CD14-positive monocyte (primary cell): ENCODE measurements around the gene EXOC6B. TPM values are rescaled to one million over a fixed set of nuclear protein-coding genes. Genes with fewer than 3 reads are reported as not detected.

Source experiments
- DNase-seq, 3 donors: peaks; one replicate each; pipeline ENCODE4 v3.0.0-alpha.2; 2011 to 2022
- H2AFZ ChIP-seq: 2 replicates; pipeline ENCODE4 v1.6.0; 2012; ENCODE audit warnings: mild to moderate bottlenecking, low read depth, low read length, inconsistent platforms; ENCODE audit not compliant: insufficient read depth, poor library complexity, severe bottlenecking
- H3K27ac ChIP-seq, 2 donors: 1 replicate in 1 of 2; 2 replicates in 1 of 2; pipeline ENCODE4 v1.5.1; 2012 to 2013; ENCODE audit warnings: low read length in 2 of 2, control low read depth in 1 of 2, inconsistent platforms in 1 of 2, low read depth in 1 of 2, mild to moderate bottlenecking in 1 of 2
- H3K27me3 ChIP-seq, 2 donors: one replicate each; pipeline versions ENCODE4 v1.6.0 to v1.6.1; 2011 to 2013; ENCODE audit warnings: low read length in 2 of 2; ENCODE audit not compliant: control insufficient read depth in 2 of 2, insufficient read depth in 2 of 2
- H3K36me3 ChIP-seq, 2 donors: replicated peaks in 1 of 2; 1 replicate in 1 of 2; 2 replicates in 1 of 2; pipeline versions ENCODE4 v1.5.1 to v1.6.1; 2012 to 2013; ENCODE audit warnings: low read length in 2 of 2, control low read depth in 1 of 2, inconsistent platforms in 1 of 2, mild to moderate bottlenecking in 1 of 2; ENCODE audit not compliant: insufficient read depth in 2 of 2, control insufficient read depth in 1 of 2
- H3K4me1 ChIP-seq, 2 donors: 1 replicate in 1 of 2; 2 replicates in 1 of 2; pipeline versions ENCODE4 v1.5.1 to v1.6.1; 2012 to 2013; ENCODE audit warnings: low read length in 2 of 2, control low read depth in 1 of 2, inconsistent platforms in 1 of 2, mild to moderate bottlenecking in 1 of 2, moderate library complexity in 1 of 2; ENCODE audit not compliant: insufficient read depth in 2 of 2, control insufficient read depth in 1 of 2
- H3K4me2 ChIP-seq: replicated peaks from 2 replicates; pipeline ENCODE3; 2012; ENCODE audit warnings: low read length, moderate library complexity, mild to moderate bottlenecking; ENCODE audit not compliant: poor library complexity, severe bottlenecking; ENCODE audit errors: extremely low read depth
- H3K4me3 ChIP-seq, 3 experiments: fragments of 200-600 bp in 1 of 3; sonication (generic) in 1 of 3; replicated peaks in 1 of 3; 1 replicate in 2 of 3; 2 replicates in 1 of 3; pipeline ENCODE4 v1.5.1; 2011 to 2013; ENCODE audit warnings: low read length in 3 of 3, mild to moderate bottlenecking in 3 of 3, control low read depth in 2 of 3, low read depth in 2 of 3, inconsistent platforms in 1 of 3, moderate library complexity in 1 of 3
- H3K79me2 ChIP-seq: 2 replicates; pipeline ENCODE4 v1.6.0; 2012; ENCODE audit warnings: mild to moderate bottlenecking, control low read depth, inconsistent platforms, low read length, moderate library complexity; ENCODE audit not compliant: insufficient read depth
- H3K9ac ChIP-seq: 2 replicates; pipeline ENCODE4 v1.6.0; 2017; ENCODE audit warnings: low read length, mild to moderate bottlenecking; ENCODE audit not compliant: insufficient read depth, poor library complexity, severe bottlenecking
- H3K9me3 ChIP-seq, 2 donors: replicated peaks in 1 of 2; 1 replicate in 1 of 2; 2 replicates in 1 of 2; pipeline versions ENCODE4 v1.5.1 to v1.6.1; 2012 to 2013; ENCODE audit warnings: low read length in 2 of 2, control low read depth in 1 of 2; ENCODE audit not compliant: control insufficient read depth in 1 of 2, insufficient read depth in 1 of 2
- H4K20me1 ChIP-seq: 2 replicates; pipeline ENCODE4 v1.6.0; 2012; ENCODE audit warnings: mild to moderate bottlenecking, low read length, control low read depth, moderate library complexity; ENCODE audit not compliant: insufficient read depth
- H3K27ac Mint-ChIP-seq, 7 donors: one replicate each; pipeline ENCODE4 v1.8.0; 2020; ENCODE audit warnings: mild to moderate bottlenecking in 7 of 7, mixed read lengths in 7 of 7, moderate library complexity in 6 of 7, inconsistent platforms in 2 of 7
- H3K27me3 Mint-ChIP-seq, 3 donors: one replicate each; pipeline ENCODE4 v1.8.0; 2021 to 2022; ENCODE audit warnings: low read depth in 3 of 3, mild to moderate bottlenecking in 3 of 3, mixed read lengths in 3 of 3, moderate library complexity in 3 of 3, inconsistent platforms in 1 of 3
- H3K36me3 Mint-ChIP-seq, 2 donors: one replicate each; pipeline ENCODE4 v1.8.0; 2020; ENCODE audit warnings: mixed read lengths in 2 of 2, inconsistent platforms in 1 of 2, mild to moderate bottlenecking in 1 of 2
- H3K4me1 Mint-ChIP-seq: one replicate; pipeline ENCODE4 v1.8.0; 2020; ENCODE audit warnings: mild to moderate bottlenecking, mixed read lengths
- H3K4me3 Mint-ChIP-seq, 2 donors: one replicate each; pipeline ENCODE4 v1.8.0; 2020; ENCODE audit warnings: mild to moderate bottlenecking in 2 of 2, mixed read lengths in 2 of 2, moderate library complexity in 1 of 2
- H3K9me3 Mint-ChIP-seq, 7 donors: one replicate each; pipeline ENCODE4 v1.8.0; 2020 to 2022; ENCODE audit warnings: mixed read lengths in 7 of 7, mild to moderate bottlenecking in 6 of 7, moderate library complexity in 6 of 7, inconsistent platforms in 2 of 7
- CTCF ChIP-seq: fragments of 200-600 bp; IDR thresholded peaks from one replicate; pipeline ENCODE4 v1.8.0; 2022; ENCODE audit warnings: antibody characterized with exemption, mild to moderate bottlenecking
- intact Hi-C, 2 donors: fragments of 100-400 bp; cut with micrococcal nuclease; formaldehyde crosslinking; loops; one replicate each; pipeline versions ENCODE4 v1.15.0 to v1.15.1; 2023
- polyA plus RNA-seq, 3 donors: library from polyadenylated mRNA; depleted of rRNA in 1 of 3; unstranded in 2 of 3; stranded (reverse) in 1 of 3; fragments of 300-500 nt in 2 of 3; fragments of >200 nt in 1 of 3; fragmentation: Illumina TruSeq in 2 of 3; gene quantifications; 1 replicate in 2 of 3; 2 replicates in 1 of 3; pipeline ENCODE4 v1.2.3, GENCODE V29; 2012 to 2021

Gene EXOC6B
- polyA plus RNA-seq, 3 donors, result 1.8 to 2.8 (median 2.1) TPM

GRCh38 chr2:72712977-72713376, 112.9 kb downstream of the EXOC6B start:
- Histone ChIP-seq H3K4me1 (no peaks in the 10 kb centered on the region), H3K9ac (no peak overlapping the region), H3K4me3 (no peak overlapping the region), H3K79me2 (no peaks in the 10 kb centered on the region), H3K27ac (no peak overlapping the region), H4K20me1 (no peaks in the 10 kb centered on the region), H3K36me3 (no peaks in the 10 kb centered on the region), H3K27me3 (no peaks in the 10 kb centered on the region), H2AFZ (no peak overlapping the region), H3K4me2 (no peak overlapping the region), H3K9me3 (no peaks in the 10 kb centered on the region)
- H3K27me3 Mint-ChIP-seq, result no peaks in the 10 kb centered on the region
- no peak overlapping the region for H3K27ac Mint-ChIP-seq
- no peak for DNase-seq
- no peak overlapping the region for H3K4me3 Mint-ChIP-seq
- intact Hi-C loops, result no loop called here
- H3K4me1 Mint-ChIP-seq, result peaks cover 8% of the 10 kb centered on the region
- no peaks in the 10 kb centered on the region for H3K9me3 Mint-ChIP-seq
- TF ChIP-seq CTCF, result no peak
- H3K36me3 Mint-ChIP-seq, result peaks cover 0 to 3% of the 10 kb centered on the region in 2 donors

GRCh38 chr2:72712304-72712703, 113.5 kb downstream of the EXOC6B start:
- no peak overlapping the region for H3K4me3 ChIP-seq
- H4K20me1 ChIP-seq, result no peaks in the 10 kb centered on the region
- Mint-ChIP-seq H3K4me3 (no peak overlapping the region), H3K4me1 (peaks cover 8% of the 10 kb centered on the region), H3K36me3 (peaks cover 0 to 1% of the 10 kb centered on the region in 2 donors), H3K9me3 (peaks cover 0 to 3% (median 0%) of the 10 kb centered on the region in 7 donors), H3K27ac (no peak overlapping the region), H3K27me3 (no peaks in the 10 kb centered on the region)
- no peaks in the 10 kb centered on the region for H3K27me3 ChIP-seq
- H3K4me2 ChIP-seq, result no peak overlapping the region
- TF ChIP-seq CTCF, result no peak
- H3K9me3 ChIP-seq, result no peaks in the 10 kb centered on the region
- H3K4me1 ChIP-seq, result no peaks in the 10 kb centered on the region
- no peaks in the 10 kb centered on the region for H3K79me2 ChIP-seq
- intact Hi-C loops, result no loop called here
- no peak overlapping the region for H3K9ac ChIP-seq
- no peak for DNase-seq
- H3K36me3 ChIP-seq, result no peaks in the 10 kb centered on the region
- no peak overlapping the region for H2AFZ ChIP-seq
- no peak overlapping the region for H3K27ac ChIP-seq
